ENCODE measurements around the gene MRM2. TPM values are rescaled to one million over a fixed set of nuclear protein-coding genes. Genes with fewer than 3 reads are reported as not detected.
A peak's percentile ranks its signal among the peaks of the same experiment; 100 is the strongest.

The MRM2 gene
- total and polyA plus RNA-seq, 2 donors (not counting 1 experiment from before 2014, with no cell fraction given), result 14.9 to 19.3 TPM

- Histone ChIP-seq H3K4me2 (ENCODE audit: extremely low read depth, insufficient read depth, low read length) (no peak overlapping the region), H3K27ac (ENCODE audit: insufficient read depth, low read length) (no peak overlapping the region), H3K9me3 (ENCODE audit: control insufficient read depth, insufficient read depth, low read depth, low read length) (no peaks in the 10 kb centered on the region), H3K27me3 (ENCODE audit: control insufficient read depth, insufficient read depth, low read length) (no peaks in the 10 kb centered on the region), H4K20me1 (ENCODE audit: control insufficient read depth, extremely low read depth, insufficient read depth, low read length) (no peaks in the 10 kb centered on the region), H3K4me3 (replicated peaks in 1 of 4; ENCODE audit: control extremely low read depth in 1 of 4, insufficient read depth in 1 of 4, low read depth in 3 of 4, low read length in 4 of 4) (no peak overlapping the region), H3K4me1 (ENCODE audit: control insufficient read depth, extremely low read depth, insufficient read depth, low read length) (peaks cover 4% of the 10 kb centered on the region), H3K79me2 (ENCODE audit: control insufficient read depth, insufficient read depth, low read length) (peaks cover 3% of the 10 kb centered on the region), H2AFZ (ENCODE audit: low read length) (no peak overlapping the region), H3K36me3 (ENCODE audit: control insufficient read depth, insufficient read depth, low read length) (no peaks in the 10 kb centered on the region), H3K9ac (ENCODE audit: insufficient read depth, low read length) (no peak overlapping the region)
- no peak for DNase-seq (ENCODE audit: low read depth in 2 of 2)
- TF ChIP-seq CTCF (conservative IDR thresholded peaks at IDR 0.05 in 1 of 2, IDR thresholded peaks at IDR 0.05 in 1 of 2; ENCODE audit: low read depth in 1 of 2, low read length in 2 of 2) (no peak), EZH2 (IDR thresholded peaks at IDR 0.05; ENCODE audit: low read length, missing control alignments) (no peak)
These were observed 41.1 kb upstream of the MRM2 start for GRCh38 chr7:2283074-2283473.

- Histone ChIP-seq H3K4me2 (ENCODE audit: extremely low read depth, insufficient read depth, low read length) (peak overlapping the region; percentile 74), H3K9me3 (ENCODE audit: control insufficient read depth, insufficient read depth, low read depth, low read length) (no peaks in the 10 kb centered on the region), H3K4me1 (ENCODE audit: control insufficient read depth, extremely low read depth, insufficient read depth, low read length) (peaks cover 4% of the 10 kb centered on the region), H3K36me3 (ENCODE audit: control insufficient read depth, insufficient read depth, low read length) (no peaks in the 10 kb centered on the region), H3K79me2 (ENCODE audit: control insufficient read depth, insufficient read depth, low read length) (peaks cover 3% of the 10 kb centered on the region), H3K9ac (ENCODE audit: insufficient read depth, low read length) (no peak overlapping the region), H4K20me1 (ENCODE audit: control insufficient read depth, extremely low read depth, insufficient read depth, low read length) (no peaks in the 10 kb centered on the region), H2AFZ (ENCODE audit: low read length) (peak overlapping the region; percentile 56), H3K27me3 (ENCODE audit: control insufficient read depth, insufficient read depth, low read length) (no peaks in the 10 kb centered on the region), H3K27ac (ENCODE audit: insufficient read depth, low read length) (no peak overlapping the region), H3K4me3 (replicated peaks in 1 of 4; ENCODE audit: control extremely low read depth in 1 of 4, insufficient read depth in 1 of 4, low read depth in 3 of 4, low read length in 4 of 4) (no peak overlapping the region)
- no peak for DNase-seq (ENCODE audit: low read depth in 2 of 2)
- no peak for TF ChIP-seq CTCF (conservative IDR thresholded peaks at IDR 0.05 in 1 of 2, IDR thresholded peaks at IDR 0.05 in 1 of 2; ENCODE audit: low read depth in 1 of 2, low read length in 2 of 2)
- TF ChIP-seq EZH2 (IDR thresholded peaks at IDR 0.05; ENCODE audit: low read length, missing control alignments), result no peak
These were observed 40.3 kb upstream of the MRM2 start for GRCh38 chr7:2282185-2282751.

- Histone ChIP-seq H4K20me1 (ENCODE audit: control insufficient read depth, extremely low read depth, insufficient read depth, low read length) (no peaks in the 10 kb centered on the region), H2AFZ (ENCODE audit: low read length) (peak overlapping the region; percentile 56), H3K27me3 (ENCODE audit: control insufficient read depth, insufficient read depth, low read length) (no peaks in the 10 kb centered on the region), H3K4me2 (ENCODE audit: extremely low read depth, insufficient read depth, low read length) (peak overlapping the region; percentile 74), H3K4me3 (replicated peaks in 1 of 4; ENCODE audit: control extremely low read depth in 1 of 4, insufficient read depth in 1 of 4, low read depth in 3 of 4, low read length in 4 of 4) (no peak overlapping the region), H3K36me3 (ENCODE audit: control insufficient read depth, insufficient read depth, low read length) (no peaks in the 10 kb centered on the region), H3K9ac (ENCODE audit: insufficient read depth, low read length) (peak overlapping the region; percentile 32), H3K4me1 (ENCODE audit: control insufficient read depth, extremely low read depth, insufficient read depth, low read length) (peaks cover 4% of the 10 kb centered on the region), H3K9me3 (ENCODE audit: control insufficient read depth, insufficient read depth, low read depth, low read length) (no peaks in the 10 kb centered on the region), H3K27ac (ENCODE audit: insufficient read depth, low read length) (peak overlapping the region; percentile 63), H3K79me2 (ENCODE audit: control insufficient read depth, insufficient read depth, low read length) (peaks cover 3% of the 10 kb centered on the region)
- TF ChIP-seq EZH2 (IDR thresholded peaks at IDR 0.05; ENCODE audit: low read length, missing control alignments) (no peak), CTCF (conservative IDR thresholded peaks at IDR 0.05 in 1 of 2, IDR thresholded peaks at IDR 0.05 in 1 of 2; ENCODE audit: low read depth in 1 of 2, low read length in 2 of 2) (no peak)
- DNase-seq (ENCODE audit: low read depth in 2 of 2), result peak; percentile 57 to 62
These were observed 39.5 kb upstream of the MRM2 start for GRCh38 chr7:2281541-2281940.
